Measurements from ENCODE around the gene UBE2QL1.

Gene UBE2QL1

GRCh38 chr5:6448622-6449464 lies at the start of gene UBE2QL1:
Gene UBE2QL1 (plus strand): TSS chr5:6448859. CDS start chr5:6448894, 35 bp downstream.
- no peak for FAIRE-seq

GRCh38 chr5:6399980-6400910 lies 48.4 kb upstream of the UBE2QL1 start:
- no peak for FAIRE-seq

- FAIRE-seq = no peak
These were observed 47.2 kb upstream of the UBE2QL1 start for GRCh38 chr5:6401410-6401809.

- FAIRE-seq = no peak
These were observed 45.7 kb upstream of the UBE2QL1 start for GRCh38 chr5:6402939-6403338.

GRCh38 chr5:6403416-6403815 lies 45.2 kb upstream of the UBE2QL1 start:
- FAIRE-seq = no peak

- no peak for FAIRE-seq
These were observed 44.5 kb upstream of the UBE2QL1 start for GRCh38 chr5:6404129-6404528.

- no peak for FAIRE-seq
These were observed 43.1 kb upstream of the UBE2QL1 start for GRCh38 chr5:6405591-6405990.

- FAIRE-seq = no peak
These were observed 41.0 kb upstream of the UBE2QL1 start for GRCh38 chr5:6407558-6408259.

- no peak for FAIRE-seq
These were observed 40.4 kb upstream of the UBE2QL1 start for GRCh38 chr5:6408260-6408596.

- FAIRE-seq = no peak
These were observed 39.8 kb upstream of the UBE2QL1 start for GRCh38 chr5:6408627-6409446.

- no peak for FAIRE-seq
These were observed 38.2 kb upstream of the UBE2QL1 start for GRCh38 chr5:6410421-6410820.

- FAIRE-seq = no peak
These were observed 37.5 kb upstream of the UBE2QL1 start for GRCh38 chr5:6411141-6411540.

- FAIRE-seq = no peak
These were observed 35.8 kb upstream of the UBE2QL1 start for GRCh38 chr5:6412811-6413210.

- FAIRE-seq = no peak
These were observed 31.0 kb upstream of the UBE2QL1 start for GRCh38 chr5:6417657-6418056.

GRCh38 chr5:6418679-6419276 lies 29.9 kb upstream of the UBE2QL1 start:
- FAIRE-seq = no peak

- FAIRE-seq = no peak
These were observed 29.3 kb upstream of the UBE2QL1 start for GRCh38 chr5:6419340-6419852.

- no peak for FAIRE-seq
These were observed 25.1 kb upstream of the UBE2QL1 start for GRCh38 chr5:6423327-6424109.

GRCh38 chr5:6424110-6424659 lies 24.5 kb upstream of the UBE2QL1 start:
- FAIRE-seq = no peak

- no peak for FAIRE-seq
These were observed 24.0 kb upstream of the UBE2QL1 start for GRCh38 chr5:6424700-6425099.

GRCh38 chr5:6427694-6428093 lies 21.0 kb upstream of the UBE2QL1 start:
- no peak for FAIRE-seq
